GM10266 (cell line): ENCODE data around the gene CLDN14.

Source experiments
- DNase-seq: peaks from one replicate; pipeline ENCODE4 v3.0.0; 2012; ENCODE audit errors: extremely low spot score
- TF ChIP-seq, protein P1 (sequence below): IDR thresholded peaks from 2 replicates; pipeline ENCODE4 v1.5.1; 2012; ENCODE audit warnings: mild to moderate bottlenecking, low read depth; ENCODE audit not compliant: control insufficient read depth, insufficient read depth; ENCODE audit errors: missing control alignments

Gene CLDN14

DNA sequence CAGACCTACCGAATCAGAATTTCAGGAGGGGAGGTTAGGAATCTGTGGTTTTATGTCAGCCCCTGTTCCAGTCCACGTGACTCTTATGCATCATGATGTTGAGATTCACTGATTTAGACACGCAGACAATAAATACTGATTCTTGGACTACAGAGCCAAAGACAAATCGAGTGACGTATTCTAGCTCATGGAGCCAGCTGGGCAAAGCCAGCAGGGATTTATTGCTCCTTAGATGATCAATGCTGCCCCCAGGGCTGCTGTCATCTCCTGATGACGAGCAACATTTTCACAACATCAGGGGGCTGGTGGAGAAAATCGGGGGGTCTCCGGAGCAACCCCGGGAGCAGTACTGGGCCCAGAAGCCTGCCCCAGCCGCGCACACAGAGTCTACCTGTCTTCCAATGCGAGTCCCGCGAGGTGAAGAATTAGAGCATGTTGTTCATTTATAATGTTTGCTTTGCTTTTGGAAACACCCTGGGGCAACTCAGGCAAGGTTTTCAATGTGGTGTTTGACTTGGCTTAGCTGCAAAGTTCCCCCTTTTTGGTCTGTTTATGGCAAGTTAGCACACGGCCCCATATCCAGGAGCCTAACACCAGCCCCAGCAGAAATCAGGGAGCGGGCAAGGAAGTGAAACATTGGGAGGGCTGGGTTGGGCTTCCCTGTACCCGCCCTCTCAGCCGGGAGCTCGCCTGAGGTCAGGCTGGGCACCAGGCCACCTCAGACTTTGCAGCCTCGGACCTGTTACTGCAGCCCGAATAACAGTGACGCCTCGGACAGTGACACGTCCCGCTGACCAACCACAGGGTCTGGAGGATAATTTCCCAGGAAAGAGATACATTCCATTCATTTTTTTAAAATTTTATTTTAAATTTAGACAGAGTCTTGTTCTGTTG lies 19.9 kb upstream of the CLDN14 start:
- TF ChIP-seq, protein P1, sequence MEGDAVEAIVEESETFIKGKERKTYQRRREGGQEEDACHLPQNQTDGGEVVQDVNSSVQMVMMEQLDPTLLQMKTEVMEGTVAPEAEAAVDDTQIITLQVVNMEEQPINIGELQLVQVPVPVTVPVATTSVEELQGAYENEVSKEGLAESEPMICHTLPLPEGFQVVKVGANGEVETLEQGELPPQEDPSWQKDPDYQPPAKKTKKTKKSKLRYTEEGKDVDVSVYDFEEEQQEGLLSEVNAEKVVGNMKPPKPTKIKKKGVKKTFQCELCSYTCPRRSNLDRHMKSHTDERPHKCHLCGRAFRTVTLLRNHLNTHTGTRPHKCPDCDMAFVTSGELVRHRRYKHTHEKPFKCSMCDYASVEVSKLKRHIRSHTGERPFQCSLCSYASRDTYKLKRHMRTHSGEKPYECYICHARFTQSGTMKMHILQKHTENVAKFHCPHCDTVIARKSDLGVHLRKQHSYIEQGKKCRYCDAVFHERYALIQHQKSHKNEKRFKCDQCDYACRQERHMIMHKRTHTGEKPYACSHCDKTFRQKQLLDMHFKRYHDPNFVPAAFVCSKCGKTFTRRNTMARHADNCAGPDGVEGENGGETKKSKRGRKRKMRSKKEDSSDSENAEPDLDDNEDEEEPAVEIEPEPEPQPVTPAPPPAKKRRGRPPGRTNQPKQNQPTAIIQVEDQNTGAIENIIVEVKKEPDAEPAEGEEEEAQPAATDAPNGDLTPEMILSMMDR = no peak
- DNase-seq = no peak

DNA sequence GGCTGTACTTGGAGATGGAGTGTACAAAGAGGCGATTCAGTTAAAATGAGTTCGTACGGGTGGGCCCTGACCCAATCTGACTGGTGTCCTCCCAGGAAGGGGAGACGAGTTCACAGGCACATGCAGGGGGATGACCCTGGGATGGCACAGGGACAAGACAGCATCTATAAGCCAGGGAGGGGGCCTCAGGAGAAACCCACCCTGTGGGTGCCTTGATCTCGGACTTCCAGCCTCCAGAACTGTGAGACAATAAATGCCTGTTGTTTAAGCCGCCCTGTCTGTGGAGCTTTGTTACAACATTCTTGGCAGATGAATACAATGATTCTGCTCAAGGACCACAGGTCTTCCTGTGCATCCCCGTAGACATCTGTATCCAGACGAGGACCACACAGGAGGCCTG lies 14.6 kb upstream of the CLDN14 start:
- TF ChIP-seq, protein P1 = no peak

DNA sequence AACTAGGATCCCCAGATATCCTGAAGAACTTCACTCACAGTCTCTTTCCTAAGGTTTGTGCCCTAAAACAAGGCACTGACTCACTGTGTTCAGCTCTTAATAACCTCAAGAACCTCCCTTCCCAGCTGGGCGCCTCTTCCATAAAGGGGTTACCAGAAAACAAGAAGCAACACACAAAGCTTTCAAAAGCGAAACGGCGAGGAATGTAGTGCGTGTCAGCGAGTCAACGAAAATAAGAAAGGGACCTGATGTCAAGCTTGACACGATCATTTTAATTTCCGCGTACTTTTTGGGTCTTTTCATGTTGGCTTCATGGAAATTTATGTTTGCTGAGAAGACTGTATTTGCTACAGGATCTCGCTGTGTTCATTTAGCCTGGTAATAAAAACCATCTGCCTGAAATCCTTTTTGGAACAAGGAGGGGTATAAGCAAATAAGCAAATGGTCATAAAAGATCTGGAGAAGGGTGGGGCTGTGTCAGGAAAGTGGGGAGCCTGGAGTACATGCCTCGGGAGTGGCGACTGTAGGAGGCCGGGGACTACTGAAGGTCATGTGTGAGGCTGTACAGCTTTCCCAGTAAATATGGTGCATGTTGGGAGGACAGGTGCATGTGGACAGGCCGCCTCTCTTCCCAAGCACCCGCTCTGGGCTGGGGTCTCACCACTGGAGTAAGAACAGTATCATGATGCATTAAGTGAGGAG lies 11.4 kb upstream of the CLDN14 start:
- no peak for DNase-seq
- TF ChIP-seq, protein P1 = no peak

More for the DNA sequence above, 14.6 kb upstream of the CLDN14 start:
- no peak for DNase-seq

DNA sequence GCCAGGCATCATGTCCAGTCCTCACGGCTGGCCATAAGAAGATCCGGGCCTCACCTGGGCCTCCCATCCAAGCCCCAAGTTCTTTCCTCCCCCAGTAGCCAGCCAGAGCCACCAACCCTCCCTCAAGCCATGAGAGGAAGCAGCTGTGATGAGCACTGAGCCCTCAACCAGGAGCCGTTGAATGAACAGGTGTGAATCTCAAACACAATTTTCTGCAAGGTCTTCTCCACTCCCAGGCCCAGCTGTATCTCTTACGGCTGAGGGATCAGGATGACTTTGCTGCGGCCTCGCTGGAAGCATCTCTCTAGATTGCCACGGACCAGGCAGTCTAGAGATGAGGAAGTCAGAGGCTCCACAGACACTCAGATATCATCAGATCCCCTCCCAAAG lies 9.8 kb upstream of the CLDN14 start:
- TF ChIP-seq, protein P1 = no peak
- DNase-seq = no peak

DNA sequence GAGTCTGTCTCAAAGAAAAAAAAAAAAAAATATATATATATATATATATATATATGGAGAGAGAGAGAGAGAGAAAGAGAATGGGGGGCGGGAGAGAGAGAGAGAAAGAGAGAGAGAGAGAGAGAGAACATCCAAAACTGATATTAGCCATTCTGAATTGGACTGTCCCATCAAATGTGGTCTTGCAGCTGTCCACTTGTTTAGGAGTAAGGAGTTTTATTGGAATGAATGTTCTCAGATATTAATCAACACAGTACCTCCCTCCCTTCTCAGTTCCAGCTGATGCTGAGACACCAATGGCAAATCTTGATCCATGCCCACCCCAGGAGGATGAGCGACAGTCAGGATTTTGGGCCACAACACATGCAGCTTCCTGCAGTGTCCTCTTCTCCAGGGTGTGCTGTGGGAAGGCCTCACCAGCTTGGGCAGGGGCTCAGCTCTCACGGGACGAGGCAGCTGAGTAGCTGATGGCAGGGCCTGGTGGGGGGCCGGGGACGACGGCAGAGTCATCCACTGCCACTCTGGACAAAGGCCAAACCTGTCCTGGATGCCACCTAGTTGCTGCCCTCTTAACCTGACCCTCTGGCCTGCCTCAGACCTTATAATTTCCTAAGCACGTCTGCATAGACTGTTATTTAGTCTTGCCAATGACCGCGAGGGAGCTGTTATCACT lies 9.3 kb upstream of the CLDN14 start:
- DNase-seq = no peak
- TF ChIP-seq, protein P1 = no peak

DNA sequence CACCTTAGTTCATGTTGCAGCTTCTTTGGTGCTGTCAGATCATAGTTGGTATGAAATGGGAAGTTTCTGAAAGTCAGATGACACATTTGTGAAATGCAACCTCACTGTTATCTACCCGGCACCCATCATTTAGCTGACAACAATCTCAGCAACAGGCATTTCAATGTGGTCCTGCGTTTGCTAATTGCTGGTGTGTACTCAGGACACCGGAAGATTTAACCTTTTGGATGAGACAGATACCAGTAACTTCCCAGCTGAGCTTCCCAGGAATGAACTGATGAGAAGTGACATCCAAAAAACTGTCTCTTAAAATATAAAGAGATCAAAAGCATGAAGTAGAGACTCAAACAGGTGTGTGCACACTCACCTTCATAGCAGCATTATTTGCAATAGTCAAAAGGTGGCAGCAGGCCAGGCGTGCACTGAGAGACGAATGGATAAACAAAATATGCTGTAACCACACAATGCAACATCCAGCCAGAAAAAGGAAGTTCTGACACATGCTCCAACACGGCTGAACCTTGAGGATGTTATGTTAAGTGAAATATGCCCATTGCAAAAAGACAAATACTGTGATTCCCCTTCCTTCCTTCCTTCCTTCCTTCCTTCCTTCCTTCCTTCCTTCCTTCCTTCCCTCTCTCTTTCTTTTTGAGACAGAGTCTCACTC lies 7.9 kb upstream of the CLDN14 start:
- no peak for DNase-seq
- TF ChIP-seq, protein P1 = no peak
